PC-9 (cell line): ENCODE results near the gene CAPN13. TPM values are rescaled to one million over a fixed set of nuclear protein-coding genes. Genes with fewer than 3 reads are reported as not detected.

Experiments
- BruUV-seq: library from RNA; stranded (reverse); fragments of 400-500 nt; replicated peaks from 2 replicates; lab custom pipeline; 2021; lab: Mats Ljungman, UMichigan
- CTCF ChIA-PET: fragments of 300-600 bp; sonication (Branson Sonifier 250); formaldehyde crosslinking; loops from one replicate; lab custom pipeline; 2022; ENCODE audit warnings: antibody characterized with exemption; lab: Charles Lee
- POLR2A ChIA-PET: fragments of 300-600 bp; sonication (Branson Sonifier 250); formaldehyde crosslinking; loops from one replicate; lab custom pipeline; 2022; ENCODE audit warnings: antibody characterized with exemption; ENCODE audit not compliant: unreplicated experiment; lab: Charles Lee
- DNase-seq, 2 experiments: peaks; one replicate each; pipeline versions ENCODE4 v3.0.0 to v3.0.0-alpha.2; 2015 to 2022; ENCODE audit warnings: mixed read lengths in 1 of 2
- H2AFZ ChIP-seq: fragments of 200-600 bp; sonication (generic); 2 replicates; pipeline ENCODE4 v1.8.1; 2017; ENCODE audit warnings: antibody characterized with exemption
- H3F3A ChIP-seq: fragments of 200-600 bp; sonication (generic); 2 replicates; pipeline ENCODE4 v1.8.1; 2017; ENCODE audit warnings: antibody characterized with exemption, mild to moderate bottlenecking, low read depth; ENCODE audit not compliant: insufficient read depth
- H3K27ac ChIP-seq: fragments of 200-600 bp; sonication (generic); 2 replicates; pipeline ENCODE4 v1.6.1; 2016; ENCODE audit warnings: mixed run types
- H3K27me3 ChIP-seq: fragments of 200-600 bp; sonication (generic); 2 replicates; pipeline ENCODE4 v1.6.1; 2016; ENCODE audit warnings: low read depth, mixed run types; ENCODE audit not compliant: insufficient read depth
- H3K36me3 ChIP-seq: fragments of 200-600 bp; sonication (generic); 2 replicates; pipeline ENCODE4 v1.6.1; 2016; ENCODE audit warnings: low read depth, mixed run types
- H3K4me1 ChIP-seq: fragments of 200-600 bp; sonication (generic); replicated peaks from 2 replicates; pipeline ENCODE4 v1.6.1; 2016; ENCODE audit warnings: mixed run types; ENCODE audit not compliant: insufficient read depth
- H3K4me2 ChIP-seq: fragments of 200-600 bp; sonication (generic); 2 replicates; pipeline ENCODE4 v1.6.1; 2017; ENCODE audit warnings: mixed run types
- H3K4me3 ChIP-seq: fragments of 200-600 bp; sonication (generic); 2 replicates; pipeline ENCODE4 v1.6.1; 2016; ENCODE audit warnings: mixed run types
- H3K79me2 ChIP-seq: fragments of 200-600 bp; sonication (generic); 2 replicates; pipeline ENCODE4 v1.6.1; 2017; ENCODE audit warnings: low read depth, mixed run types
- H3K9me2 ChIP-seq: fragments of 200-600 bp; sonication (generic); 2 replicates; pipeline ENCODE4 v1.8.1; 2017; ENCODE audit warnings: mild to moderate bottlenecking; ENCODE audit not compliant: insufficient read depth
- H3K9me3 ChIP-seq: fragments of 200-600 bp; sonication (generic); 2 replicates; pipeline ENCODE4 v1.8.1; 2016; ENCODE audit warnings: low read depth; ENCODE audit not compliant: insufficient read depth
- H4K20me1 ChIP-seq: fragments of 200-600 bp; sonication (generic); 2 replicates; pipeline ENCODE4 v1.8.1; 2017; ENCODE audit not compliant: insufficient read depth
- EZH2 ChIP-seq: fragments of 200-600 bp; sonication (generic); IDR thresholded peaks from 2 replicates; pipeline ENCODE4 v1.8.0; 2017; ENCODE audit warnings: antibody characterized with exemption, low read depth
- intact Hi-C: fragments of 100-400 bp; cut with micrococcal nuclease; formaldehyde crosslinking; loops from one replicate; pipeline ENCODE4 v1.10.0; 2022; ENCODE audit not compliant: unreplicated experiment
- total RNA-seq: library from RNA; stranded (reverse); gene quantifications from 2 replicates; pipeline ENCODE4 v1.2.3, GENCODE V29; 2021
- TF ChIP-seq, protein P1 (sequence below): fragments of 200-600 bp; sonication (generic); conservative IDR thresholded peaks from 2 replicates; pipeline ENCODE4 v1.6.1; 2017; ENCODE audit warnings: mixed run types, antibody characterized with exemption, mild to moderate bottlenecking, moderate library complexity

Gene CAPN13
- total RNA-seq, 1 experiment from 2014 or later: 1.5 TPM

DNA sequence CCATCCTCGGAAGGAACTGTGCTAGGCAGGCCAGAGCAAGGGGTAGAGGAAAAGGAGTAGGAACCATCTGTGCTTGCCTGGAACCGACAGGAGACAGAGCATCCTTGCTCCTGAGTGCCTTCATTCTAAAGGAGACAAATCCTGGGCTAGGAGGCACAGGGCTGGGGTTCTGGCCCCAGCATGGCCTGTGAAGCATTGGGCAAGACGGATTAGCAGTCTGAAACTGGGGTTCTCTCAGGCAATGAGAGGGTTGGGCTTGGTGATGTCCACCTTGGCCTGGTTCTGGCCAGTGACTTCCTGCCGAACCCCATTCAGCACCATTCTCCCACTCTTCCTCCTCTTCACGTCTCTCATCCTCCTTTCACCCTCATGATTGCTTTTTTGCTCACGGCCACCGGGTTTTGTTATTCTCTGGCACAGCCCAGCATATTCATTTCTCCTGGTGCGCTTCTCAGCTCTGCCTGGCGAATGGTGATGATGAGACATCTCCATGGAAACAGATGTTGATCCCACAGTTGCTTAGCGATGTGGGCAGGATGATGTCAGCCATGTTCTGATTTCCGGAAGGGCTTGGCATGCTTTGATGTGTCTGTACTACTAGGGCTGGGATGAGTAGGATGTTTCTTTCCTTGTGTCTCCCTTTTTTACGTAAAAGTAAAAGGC lies 127.7 kb downstream of the CAPN13 start:
- no peaks in the 10 kb centered on the region for H3K4me1 ChIP-seq
- H3K9me3 ChIP-seq: no peaks in the 10 kb centered on the region
- TF ChIP-seq EZH2: no peak
- TF ChIP-seq, protein P1, sequence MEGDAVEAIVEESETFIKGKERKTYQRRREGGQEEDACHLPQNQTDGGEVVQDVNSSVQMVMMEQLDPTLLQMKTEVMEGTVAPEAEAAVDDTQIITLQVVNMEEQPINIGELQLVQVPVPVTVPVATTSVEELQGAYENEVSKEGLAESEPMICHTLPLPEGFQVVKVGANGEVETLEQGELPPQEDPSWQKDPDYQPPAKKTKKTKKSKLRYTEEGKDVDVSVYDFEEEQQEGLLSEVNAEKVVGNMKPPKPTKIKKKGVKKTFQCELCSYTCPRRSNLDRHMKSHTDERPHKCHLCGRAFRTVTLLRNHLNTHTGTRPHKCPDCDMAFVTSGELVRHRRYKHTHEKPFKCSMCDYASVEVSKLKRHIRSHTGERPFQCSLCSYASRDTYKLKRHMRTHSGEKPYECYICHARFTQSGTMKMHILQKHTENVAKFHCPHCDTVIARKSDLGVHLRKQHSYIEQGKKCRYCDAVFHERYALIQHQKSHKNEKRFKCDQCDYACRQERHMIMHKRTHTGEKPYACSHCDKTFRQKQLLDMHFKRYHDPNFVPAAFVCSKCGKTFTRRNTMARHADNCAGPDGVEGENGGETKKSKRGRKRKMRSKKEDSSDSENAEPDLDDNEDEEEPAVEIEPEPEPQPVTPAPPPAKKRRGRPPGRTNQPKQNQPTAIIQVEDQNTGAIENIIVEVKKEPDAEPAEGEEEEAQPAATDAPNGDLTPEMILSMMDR: no peak
- intact Hi-C loops: no loop called here
- no peaks in the 10 kb centered on the region for H3K27me3 ChIP-seq
- POLR2A ChIA-PET: no interaction called here
- no peak overlapping the region for H3K4me3 ChIP-seq
- H3K36me3 ChIP-seq: no peaks in the 10 kb centered on the region
- no peak overlapping the region for H3K4me2 ChIP-seq
- no peaks in the 10 kb centered on the region for H4K20me1 ChIP-seq
- no peaks in the 10 kb centered on the region for H3F3A ChIP-seq
- CTCF ChIA-PET: no interaction called here
- no peak for DNase-seq
- no peaks in the 10 kb centered on the region for H3K79me2 ChIP-seq
- H2AFZ ChIP-seq: no peak overlapping the region
- H3K9me2 ChIP-seq: no peaks in the 10 kb centered on the region
- H3K27ac ChIP-seq: no peak overlapping the region
- no TSS peak for BruUV-seq

DNA sequence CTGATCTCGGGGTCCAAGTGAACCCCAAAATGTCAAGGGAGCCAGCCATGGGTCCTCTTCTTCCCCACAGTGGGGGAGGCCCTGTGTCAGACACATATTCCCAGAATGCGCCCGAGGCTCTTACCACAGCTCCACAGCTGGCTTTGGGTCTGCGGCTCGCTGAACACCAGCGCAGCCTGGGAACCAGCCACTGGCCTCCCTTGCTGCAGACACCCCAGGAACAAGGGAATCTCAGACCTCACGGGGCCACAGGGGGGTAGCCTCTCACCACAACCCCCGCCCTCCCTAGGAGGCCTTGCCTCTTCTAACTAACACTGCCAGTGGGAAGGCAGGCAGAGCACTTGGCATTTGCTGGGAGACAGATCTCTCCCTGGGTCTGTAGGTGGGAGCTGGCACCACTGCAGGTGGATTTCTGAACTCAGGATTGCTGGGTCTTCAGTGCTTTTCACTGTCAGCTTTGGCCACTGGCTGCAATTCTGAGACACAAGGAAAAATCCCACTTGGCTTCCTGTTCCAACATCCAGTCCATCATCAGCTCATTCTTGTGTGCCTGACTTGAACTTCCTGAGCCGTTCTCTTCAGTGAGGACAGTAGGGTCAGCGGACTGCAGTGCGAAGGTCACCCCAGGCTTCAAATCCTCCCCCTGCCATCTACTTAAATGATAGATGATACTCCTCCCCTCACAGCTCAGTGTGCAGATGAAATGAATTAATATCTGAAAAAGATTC lies 128.7 kb downstream of the CAPN13 start:
- intact Hi-C loops: no loop called here
- no peaks in the 10 kb centered on the region for H4K20me1 ChIP-seq
- H3K9me3 ChIP-seq: no peaks in the 10 kb centered on the region
- H3K27me3 ChIP-seq: no peaks in the 10 kb centered on the region
- DNase-seq: no peak
- H2AFZ ChIP-seq: no peak overlapping the region
- ChIA-PET POLR2A (no interaction called here), CTCF (no interaction called here)
- BruUV-seq: no TSS peak
- H3K4me3 ChIP-seq: no peak overlapping the region
- no peaks in the 10 kb centered on the region for H3K36me3 ChIP-seq
- no peak overlapping the region for H3K4me2 ChIP-seq
- TF ChIP-seq, protein P1: no peak
- no peak for TF ChIP-seq EZH2
- H3F3A ChIP-seq: no peaks in the 10 kb centered on the region
- H3K9me2 ChIP-seq: no peaks in the 10 kb centered on the region
- no peak overlapping the region for H3K27ac ChIP-seq
- no peaks in the 10 kb centered on the region for H3K4me1 ChIP-seq
- H3K79me2 ChIP-seq: no peaks in the 10 kb centered on the region

DNA sequence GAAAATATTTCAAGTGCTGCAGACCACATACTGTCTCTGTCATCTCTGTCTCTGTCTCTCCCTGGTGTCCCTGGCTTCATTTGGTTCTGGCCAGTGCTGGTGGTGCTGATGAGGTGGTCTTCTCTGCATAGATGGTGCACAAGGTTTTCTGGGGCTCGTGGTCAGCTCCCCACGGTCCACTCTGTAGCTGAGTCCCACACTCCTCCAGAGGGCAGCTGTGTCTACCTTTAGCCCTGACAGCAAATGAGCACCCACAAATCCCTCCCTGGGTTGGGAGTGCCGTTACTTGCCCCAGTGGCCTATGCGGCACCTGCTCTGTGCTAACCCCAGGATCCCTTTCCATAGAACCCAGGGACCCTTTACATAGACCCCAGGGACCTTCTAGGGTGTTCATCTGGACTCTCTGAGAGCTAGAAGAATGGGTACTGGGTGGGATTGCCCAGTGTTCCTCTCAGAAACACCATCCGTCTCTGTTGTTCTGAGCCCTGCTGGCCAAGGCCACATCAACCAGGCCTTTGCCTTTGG lies 129.3 kb downstream of the CAPN13 start:
- H3K27ac ChIP-seq: no peak overlapping the region
- BruUV-seq: no TSS peak
- H3K4me3 ChIP-seq: no peak overlapping the region
- no peaks in the 10 kb centered on the region for H4K20me1 ChIP-seq
- H3K9me3 ChIP-seq: 0 out of 2 replicates have a peak, but pooled peaks cover 3% of the 10 kb centered on the region
- peak in 1 of 2 experiments; percentile 13 for DNase-seq
- H3K27me3 ChIP-seq: no peaks in the 10 kb centered on the region
- H3K9me2 ChIP-seq: no peaks in the 10 kb centered on the region
- H3K36me3 ChIP-seq: no peaks in the 10 kb centered on the region
- no peaks in the 10 kb centered on the region for H3K4me1 ChIP-seq
- ChIA-PET POLR2A (no interaction called here), CTCF (no interaction called here)
- H2AFZ ChIP-seq: no peak overlapping the region
- intact Hi-C loops: no loop called here
- no peak overlapping the region for H3K4me2 ChIP-seq
- H3K79me2 ChIP-seq: no peaks in the 10 kb centered on the region
- no peaks in the 10 kb centered on the region for H3F3A ChIP-seq
- TF ChIP-seq, protein P1: no peak
- no peak for TF ChIP-seq EZH2
